Adipocyte (in vitro differentiated cells): ENCODE results near the gene RNF141.

Source experiments
- DNase-seq: peaks from one replicate; pipeline ENCODE4 v3.0.0-alpha.2; 2015; ENCODE audit warnings: low read depth
- H3K27me3 ChIP-seq: replicated peaks from 2 replicates; pipeline ENCODE4 v1.7.0; 2013; ENCODE audit warnings: mild to moderate bottlenecking, low read length, moderate library complexity; ENCODE audit not compliant: control insufficient read depth, insufficient read depth
- H3K36me3 ChIP-seq: 2 replicates; pipeline ENCODE4 v1.7.0; 2013; ENCODE audit warnings: low read length, mild to moderate bottlenecking, moderate library complexity; ENCODE audit not compliant: control insufficient read depth, insufficient read depth, severe bottlenecking
- H3K4me1 ChIP-seq: 2 replicates; pipeline ENCODE4 v1.7.0; 2013; ENCODE audit warnings: mild to moderate bottlenecking, low read length, moderate library complexity; ENCODE audit not compliant: control insufficient read depth, insufficient read depth
- H3K4me3 ChIP-seq: 2 replicates; pipeline ENCODE4 v1.7.0; 2013; ENCODE audit warnings: mild to moderate bottlenecking, low read length, moderate library complexity
- H3K9ac ChIP-seq: 2 replicates; pipeline ENCODE4 v1.7.0; 2013; ENCODE audit warnings: mild to moderate bottlenecking, low read length, moderate library complexity
- H3K9me3 ChIP-seq: 2 replicates; pipeline ENCODE4 v1.7.0; 2013; ENCODE audit warnings: mild to moderate bottlenecking, low read length, moderate library complexity; ENCODE audit not compliant: control insufficient read depth

Gene RNF141

DNA sequence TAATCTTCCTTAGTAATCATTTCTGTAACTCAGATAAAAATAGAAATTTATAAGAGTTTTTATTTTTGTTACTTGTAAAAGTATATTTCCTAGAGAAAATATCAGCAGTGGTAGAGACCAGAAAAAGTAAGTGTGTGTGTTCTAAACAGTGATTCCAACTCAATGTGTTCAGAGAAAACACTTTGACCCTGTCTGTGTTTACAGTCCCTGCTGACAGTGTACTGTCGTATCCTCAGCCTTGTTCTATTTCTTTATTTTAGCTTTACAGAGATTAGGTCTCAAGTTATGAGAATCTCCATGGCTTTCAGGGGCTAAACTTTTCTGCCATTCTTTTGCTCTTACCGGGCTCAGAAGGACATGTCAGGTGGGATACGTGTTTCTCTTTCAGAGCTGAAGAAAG is 17.3 kb upstream of the RNF141 start:
- Histone ChIP-seq H3K9ac (no peak overlapping the region), H3K36me3 (no peaks in the 10 kb centered on the region), H3K4me1 (no peaks in the 10 kb centered on the region), H3K27me3 (no peaks in the 10 kb centered on the region), H3K4me3 (no peak overlapping the region), H3K9me3 (no peaks in the 10 kb centered on the region)
- no peak for DNase-seq

DNA sequence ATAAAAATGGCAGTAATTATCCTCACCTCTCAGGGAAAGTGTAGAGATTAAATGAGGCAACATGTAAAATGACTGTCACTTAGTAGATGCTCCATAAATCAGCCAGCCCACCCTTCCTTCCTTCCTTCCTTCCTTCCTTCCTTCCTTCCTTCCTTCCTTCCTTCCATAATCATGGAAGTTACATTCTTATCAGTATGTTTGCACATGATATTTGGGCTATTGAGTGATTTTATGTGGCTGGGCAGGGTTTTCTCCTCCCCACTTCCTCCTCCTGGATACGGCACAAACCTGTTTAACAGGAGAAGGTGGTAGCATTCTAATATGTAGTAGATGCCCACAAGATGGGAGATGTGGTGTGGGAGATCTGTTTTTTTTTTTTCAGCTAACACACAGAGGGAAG is 15.6 kb upstream of the RNF141 start:
- Histone ChIP-seq H3K9me3 (peaks cover 4% of the 10 kb centered on the region), H3K4me3 (no peak overlapping the region), H3K9ac (no peak overlapping the region), H3K36me3 (no peaks in the 10 kb centered on the region), H3K4me1 (no peaks in the 10 kb centered on the region), H3K27me3 (no peaks in the 10 kb centered on the region)
- no peak for DNase-seq

DNA sequence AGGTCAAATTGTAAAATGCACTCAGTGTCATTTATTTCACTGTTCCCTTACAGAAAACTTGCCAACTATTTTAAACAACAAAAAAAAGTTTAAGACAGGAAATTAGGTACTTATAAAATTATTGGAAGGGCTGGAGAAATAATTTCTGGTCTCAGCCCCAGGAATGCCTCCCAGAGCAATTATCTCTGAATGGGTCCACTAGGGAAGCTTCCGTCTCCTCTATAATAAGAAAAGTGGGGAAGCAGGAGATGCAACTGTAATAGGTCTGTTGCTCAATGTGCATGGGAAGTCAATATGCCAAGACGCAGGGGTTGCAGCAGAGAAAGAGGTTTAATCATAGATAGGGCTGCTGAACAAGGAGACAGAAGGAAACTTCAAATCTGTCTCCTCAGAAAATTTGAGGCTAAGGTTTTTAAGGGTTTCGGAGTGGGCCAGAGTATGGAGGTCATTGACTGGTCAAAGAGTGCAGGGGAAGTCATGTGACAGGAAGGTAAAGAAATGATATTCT is 10.9 kb upstream of the RNF141 start:
- no peak overlapping the region for H3K4me3 ChIP-seq
- H3K9ac ChIP-seq, result no peak overlapping the region
- DNase-seq, result no peak
- H3K4me1 ChIP-seq, result peaks cover 15% of the 10 kb centered on the region
- no peaks in the 10 kb centered on the region for H3K27me3 ChIP-seq
- H3K36me3 ChIP-seq, result no peaks in the 10 kb centered on the region
- peaks cover 4% of the 10 kb centered on the region for H3K9me3 ChIP-seq

DNA sequence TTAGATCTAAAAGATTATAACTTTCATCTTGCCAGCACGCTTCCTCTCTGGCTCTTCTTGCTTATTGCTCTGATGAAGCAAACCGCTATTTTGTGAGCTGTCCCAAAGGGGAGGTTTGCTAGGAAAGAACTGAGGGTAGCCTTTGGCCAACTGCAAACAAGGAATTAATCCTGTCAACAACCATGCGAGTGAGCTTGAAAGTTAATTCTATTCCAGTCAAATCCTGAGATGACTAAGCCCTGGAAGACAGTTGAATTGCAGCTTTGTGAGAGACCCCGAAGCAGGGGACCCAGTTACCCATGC is 10.3 kb upstream of the RNF141 start:
- no peaks in the 10 kb centered on the region for H3K27me3 ChIP-seq
- peaks cover 15% of the 10 kb centered on the region for H3K4me1 ChIP-seq
- peak overlapping the region; percentile 39 for H3K4me3 ChIP-seq
- H3K36me3 ChIP-seq, result no peaks in the 10 kb centered on the region
- DNase-seq, result no peak
- H3K9me3 ChIP-seq, result peaks cover 4% of the 10 kb centered on the region
- no peak overlapping the region for H3K9ac ChIP-seq

DNA sequence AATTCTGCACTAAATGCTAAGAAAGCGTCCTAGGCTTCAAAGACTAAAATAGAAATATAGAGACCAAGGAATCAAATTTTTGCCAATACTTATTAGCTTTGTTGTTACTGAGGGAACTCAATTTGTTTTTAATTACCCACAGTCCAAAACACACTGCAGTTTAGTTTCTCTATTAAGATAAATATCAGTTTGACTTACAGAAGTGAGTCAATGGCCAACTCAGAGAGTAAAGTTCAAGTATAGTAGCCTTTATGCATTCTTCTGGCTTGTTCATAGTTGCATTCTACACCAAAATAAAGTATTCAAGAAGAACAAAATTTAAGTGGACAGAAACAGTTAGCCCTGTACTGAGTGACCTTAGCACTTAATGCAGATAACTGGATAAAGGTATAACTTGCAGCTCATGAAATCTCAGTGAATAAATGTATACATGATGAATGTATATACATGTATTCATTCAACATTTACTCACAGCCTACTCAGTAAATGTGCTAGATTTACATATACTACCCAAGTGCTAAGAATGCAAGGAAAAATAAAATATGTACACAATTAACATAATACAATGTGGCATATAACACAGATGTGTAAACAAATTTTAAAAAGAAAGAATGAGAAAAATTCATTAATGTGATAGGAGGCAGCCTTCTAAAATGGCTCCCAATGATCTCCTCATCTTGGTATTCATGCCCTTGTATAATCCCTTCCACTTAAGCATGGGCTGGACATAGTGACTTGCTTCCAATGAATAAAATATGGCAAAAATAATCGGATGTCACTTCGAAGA is 9.7 kb upstream of the RNF141 start:
- Histone ChIP-seq H3K27me3 (no peaks in the 10 kb centered on the region), H3K9me3 (peaks cover 4% of the 10 kb centered on the region), H3K36me3 (no peaks in the 10 kb centered on the region), H3K9ac (peak overlapping the region; percentile 11), H3K4me3 (peak overlapping the region; percentile 39), H3K4me1 (peaks cover 15% of the 10 kb centered on the region)
- DNase-seq, result peak; percentile 78

DNA sequence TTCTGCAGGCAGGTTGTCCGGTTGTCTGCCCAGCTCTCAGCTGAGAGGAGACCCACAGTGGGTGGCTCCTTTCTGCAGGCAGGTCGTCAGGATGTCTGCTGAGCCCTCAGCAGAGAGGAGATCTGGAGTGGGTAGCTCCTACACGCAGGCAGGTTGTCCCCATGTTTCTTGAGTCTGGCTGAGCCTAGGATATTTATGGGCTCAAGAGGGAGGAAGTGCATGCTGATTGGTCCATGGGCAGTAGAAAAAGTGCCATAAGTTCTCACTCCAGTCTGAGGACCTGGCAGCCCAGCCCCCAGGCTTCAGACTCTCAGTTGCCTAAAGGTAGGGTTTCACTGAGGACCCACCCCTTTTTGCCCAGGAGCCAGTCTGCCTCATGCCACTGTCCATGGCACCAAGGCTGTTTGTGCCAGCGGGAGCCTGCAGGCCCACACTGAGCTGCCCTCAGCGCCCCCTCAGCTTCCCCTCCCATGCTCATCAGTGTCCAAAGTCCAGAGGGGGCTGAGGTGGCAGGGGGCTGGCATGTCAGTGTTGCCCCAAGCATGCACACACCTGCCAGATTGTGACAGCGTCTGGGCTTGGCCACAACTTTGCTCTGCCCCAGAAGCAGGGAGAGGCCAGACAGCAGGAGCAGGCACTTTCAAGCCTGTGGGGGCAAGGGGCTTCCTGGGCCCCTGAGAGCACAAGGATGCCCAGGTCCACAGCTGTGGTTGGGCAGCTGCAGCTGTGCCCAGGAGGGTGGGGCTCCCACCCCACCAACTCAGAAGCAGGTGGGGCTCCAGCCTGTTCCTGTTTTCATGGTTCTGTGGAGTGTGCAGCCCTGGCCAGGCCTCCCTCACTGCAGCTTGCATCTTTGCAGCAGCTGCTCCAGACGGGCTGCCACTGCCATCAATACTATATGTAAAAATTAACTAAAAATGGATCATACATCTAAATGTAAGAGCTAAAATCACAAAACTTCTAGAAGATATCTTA is 3.8 kb upstream of the RNF141 start:
- H3K9me3 ChIP-seq, result no peaks in the 10 kb centered on the region
- H3K36me3 ChIP-seq, result no peaks in the 10 kb centered on the region
- H3K4me3 ChIP-seq, result no peak overlapping the region
- DNase-seq, result no peak
- no peaks in the 10 kb centered on the region for H3K27me3 ChIP-seq
- H3K9ac ChIP-seq, result no peak overlapping the region
- no peaks in the 10 kb centered on the region for H3K4me1 ChIP-seq

DNA sequence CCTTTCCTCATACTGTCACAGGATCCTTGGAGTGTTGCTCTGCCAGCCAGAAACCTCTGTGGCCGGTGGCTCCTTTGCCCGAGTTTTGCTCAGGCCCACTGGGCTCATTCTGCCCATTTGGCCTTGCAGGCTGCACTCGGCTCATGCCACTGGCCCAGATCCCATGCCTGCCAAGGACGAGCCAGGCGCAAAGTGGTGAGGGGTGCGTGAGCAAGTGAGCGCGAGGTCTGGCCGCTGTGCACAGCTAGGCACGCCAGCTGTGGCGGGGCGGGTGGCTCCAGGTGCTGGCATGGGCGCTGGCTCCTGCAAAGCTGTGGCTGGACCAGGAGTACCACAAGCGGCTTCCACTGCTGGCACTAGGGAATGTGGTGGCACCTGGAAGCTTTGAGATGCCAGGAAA is 2.8 kb upstream of the RNF141 start:
- H3K4me3 ChIP-seq, result no peak overlapping the region
- H3K36me3 ChIP-seq, result no peaks in the 10 kb centered on the region
- peaks cover 6% of the 10 kb centered on the region for H3K4me1 ChIP-seq
- H3K9me3 ChIP-seq, result no peaks in the 10 kb centered on the region
- DNase-seq, result no peak
- H3K27me3 ChIP-seq, result no peaks in the 10 kb centered on the region
- H3K9ac ChIP-seq, result no peak overlapping the region

DNA sequence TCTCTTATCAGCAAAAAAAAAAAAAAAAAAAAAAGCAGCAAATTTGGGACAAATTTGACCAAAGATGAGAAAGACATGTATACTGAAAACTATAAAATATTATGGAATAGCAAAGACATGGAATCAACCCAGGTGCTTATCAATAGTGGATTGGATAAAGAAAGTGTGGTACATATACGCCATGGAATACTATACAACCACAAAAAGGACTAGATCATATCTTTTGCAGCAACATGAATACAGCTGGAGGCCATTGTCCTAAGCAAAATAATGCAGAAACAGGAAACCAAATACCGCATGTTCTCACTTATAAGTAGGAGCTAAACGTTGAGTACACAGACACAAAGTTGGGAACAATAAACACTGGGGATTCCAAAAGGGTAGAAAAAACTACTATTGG is 1.8 kb upstream of the RNF141 start:
- Histone ChIP-seq H3K4me1 (peaks cover 16% of the 10 kb centered on the region), H3K27me3 (no peaks in the 10 kb centered on the region), H3K9ac (no peak overlapping the region), H3K9me3 (no peaks in the 10 kb centered on the region), H3K4me3 (no peak overlapping the region), H3K36me3 (no peaks in the 10 kb centered on the region)
- DNase-seq, result no peak

DNA sequence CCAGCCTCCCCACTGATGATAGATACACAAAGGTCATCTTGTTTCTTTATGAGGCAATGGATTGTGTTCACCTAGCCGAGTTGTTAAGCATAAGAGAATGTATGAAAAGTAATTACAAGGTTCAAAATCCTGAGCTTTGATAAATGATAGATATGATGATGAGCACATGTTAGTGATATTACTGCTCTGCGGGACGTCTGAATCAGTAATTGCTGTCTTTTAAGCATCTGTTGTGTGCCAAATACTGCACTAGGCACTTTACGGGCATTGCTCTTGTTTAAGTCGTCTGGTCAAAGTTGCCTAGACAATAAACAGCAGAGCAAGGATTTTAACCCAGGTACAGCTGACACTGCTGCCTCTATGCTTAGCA is 559 bp upstream of the RNF141 start:
- peaks cover 19% of the 10 kb centered on the region for H3K4me1 ChIP-seq
- H3K9ac ChIP-seq, result peak overlapping the region; percentile 97
- H3K9me3 ChIP-seq, result no peaks in the 10 kb centered on the region
- DNase-seq, result no peak
- no peaks in the 10 kb centered on the region for H3K36me3 ChIP-seq
- H3K27me3 ChIP-seq, result no peaks in the 10 kb centered on the region
- H3K4me3 ChIP-seq, result peak overlapping the region; percentile 95

DNA sequence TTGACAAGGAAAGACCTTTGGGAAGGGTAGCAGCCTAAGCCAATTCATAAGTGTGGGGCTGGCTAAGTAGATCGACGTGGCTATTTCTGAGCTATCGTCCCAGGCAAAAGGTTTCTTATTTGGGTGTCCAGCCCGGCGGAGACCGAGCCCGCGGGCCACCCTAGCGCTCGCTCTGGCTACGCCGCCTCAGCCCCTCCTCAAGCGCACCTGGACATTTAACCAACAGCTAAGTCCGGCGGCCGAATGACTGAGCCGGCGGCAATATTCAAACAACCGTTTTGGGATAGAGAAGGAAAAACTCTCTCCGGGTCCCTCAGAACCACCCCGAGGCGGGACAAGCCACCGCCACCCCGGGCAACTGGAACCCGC is 457 bp downstream of the RNF141 start:
- Histone ChIP-seq H3K9me3 (no peaks in the 10 kb centered on the region), H3K4me3 (peak overlapping the region; percentile 95), H3K36me3 (no peaks in the 10 kb centered on the region), H3K9ac (peak overlapping the region; percentile 97), H3K4me1 (peaks cover 19% of the 10 kb centered on the region), H3K27me3 (no peaks in the 10 kb centered on the region)
- DNase-seq, result peak; percentile 71

DNA sequence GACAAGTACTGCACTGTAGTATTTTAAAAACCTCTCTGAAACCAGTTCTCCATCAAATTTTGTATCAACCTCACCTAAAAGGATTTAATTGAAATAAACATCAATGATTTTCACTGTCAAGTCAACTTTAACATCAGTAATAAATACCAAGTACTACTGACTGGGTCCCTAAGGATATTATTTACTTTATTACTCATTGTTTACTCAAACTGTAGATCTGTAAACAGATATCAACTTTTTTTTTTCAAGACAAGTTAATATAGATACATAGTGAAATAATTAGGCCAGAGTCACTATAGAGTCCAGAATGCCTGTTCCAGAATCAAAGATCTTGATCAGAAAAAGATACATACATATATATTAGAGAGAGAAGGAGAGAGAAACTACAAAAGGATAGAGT is 1.6 kb downstream of the RNF141 start:
- Histone ChIP-seq H3K9me3 (no peaks in the 10 kb centered on the region), H3K36me3 (no peaks in the 10 kb centered on the region), H3K27me3 (no peaks in the 10 kb centered on the region), H3K9ac (peak overlapping the region; percentile 97), H3K4me3 (peak overlapping the region; percentile 95), H3K4me1 (peaks cover 19% of the 10 kb centered on the region)
- peak; percentile 43 for DNase-seq
